Hepatocyte (in vitro differentiated cells): ENCODE data around the gene OSGEP. TPM values are rescaled to one million over a fixed set of nuclear protein-coding genes. Genes with fewer than 3 reads are reported as not detected.

Experiments used
- DNase-seq: peaks from one replicate; pipeline ENCODE4 v3.0.0-alpha.2; 2016; ENCODE audit warnings: low spot score
- H2AFZ ChIP-seq: fragments of 200-600 bp; sonication (generic); 2 replicates; pipeline ENCODE4 v1.6.0; 2016; ENCODE audit warnings: antibody characterized with exemption, mild to moderate bottlenecking
- H3K27ac ChIP-seq: fragments of 200-600 bp; sonication (generic); 2 replicates; pipeline ENCODE4 v1.5.1; 2016; ENCODE audit warnings: mild to moderate bottlenecking
- H3K27me3 ChIP-seq: fragments of 200-600 bp; sonication (generic); 2 replicates; pipeline ENCODE4 v1.6.1; 2016
- H3K36me3 ChIP-seq: fragments of 200-600 bp; sonication (generic); replicated peaks from 2 replicates; pipeline ENCODE4 v1.5.1; 2016; ENCODE audit warnings: low read depth; ENCODE audit not compliant: insufficient read depth
- H3K4me1 ChIP-seq: fragments of 200-600 bp; sonication (generic); 2 replicates; pipeline ENCODE4 v1.5.1; 2016; ENCODE audit warnings: mild to moderate bottlenecking, moderate library complexity; ENCODE audit not compliant: insufficient read depth
- H3K4me2 ChIP-seq: fragments of 200-600 bp; sonication (generic); 2 replicates; pipeline ENCODE4 v1.6.0; 2016
- H3K4me3 ChIP-seq: fragments of 200-600 bp; sonication (generic); 2 replicates; pipeline ENCODE4 v1.5.1; 2016; ENCODE audit warnings: mild to moderate bottlenecking
- H3K79me2 ChIP-seq: fragments of 200-600 bp; sonication (generic); 2 replicates; pipeline ENCODE4 v1.6.0; 2017; ENCODE audit warnings: mild to moderate bottlenecking
- H3K9me2 ChIP-seq: fragments of 200-600 bp; sonication (generic); replicated peaks from 2 replicates; pipeline ENCODE4 v1.6.0; 2017; ENCODE audit warnings: mild to moderate bottlenecking; ENCODE audit not compliant: insufficient read depth
- H3K9me3 ChIP-seq: fragments of 200-600 bp; sonication (generic); 2 replicates; pipeline ENCODE4 v1.5.1; 2016; ENCODE audit warnings: low read depth, mild to moderate bottlenecking
- H4K20me1 ChIP-seq: fragments of 200-600 bp; sonication (generic); 2 replicates; pipeline ENCODE4 v1.6.0; 2016; ENCODE audit warnings: mild to moderate bottlenecking; ENCODE audit not compliant: insufficient read depth, poor library complexity, severe bottlenecking
- EZH2 ChIP-seq: fragments of 200-600 bp; sonication (generic); IDR thresholded peaks from 2 replicates; pipeline ENCODE4 v1.6.1; 2016; ENCODE audit warnings: antibody characterized with exemption, mild to moderate bottlenecking, borderline replicate concordance
- EZH2phosphoT487 ChIP-seq: fragments of 200-600 bp; sonication (generic); IDR thresholded peaks from one replicate; pipeline ENCODE4 v1.6.1; 2018; ENCODE audit warnings: antibody characterized with exemption, mild to moderate bottlenecking, low read depth, moderate library complexity; ENCODE audit not compliant: unreplicated experiment, severe bottlenecking
- WGBS: methylation state at CpG from one replicate; pipeline ENCODE4 v1.1.6; 2016; ENCODE audit warnings: low lambda C conversion rate; ENCODE audit errors: missing lambda C conversion rate; 5-methylcytosine and 5-hydroxymethylcytosine counted together
- polyA plus RNA-seq: library from polyadenylated mRNA; unstranded; fragments of >200 nt; fragmentation: Nextera tagmentation; extraction: Ambion mirVana; gene quantifications from 2 replicates; pipeline ENCODE4 v1.2.1, GENCODE V29; 2016
- total RNA-seq: library from RNA; depleted of rRNA; stranded (reverse); fragments of >200 nt; gene quantifications from 2 replicates; pipeline ENCODE4 v1.2.3, GENCODE V29; 2014
- TF ChIP-seq, protein P1 (sequence below): fragments of 200-600 bp; sonication (generic); IDR thresholded peaks from 2 replicates; pipeline ENCODE4 v1.5.1; 2016; ENCODE audit warnings: antibody characterized with exemption, mild to moderate bottlenecking; ENCODE audit not compliant: poor library complexity

OSGEP gene
- total and polyA plus RNA-seq, 2 experiments from 2014 or later: 36.2 to 60.1 TPM

DNA sequence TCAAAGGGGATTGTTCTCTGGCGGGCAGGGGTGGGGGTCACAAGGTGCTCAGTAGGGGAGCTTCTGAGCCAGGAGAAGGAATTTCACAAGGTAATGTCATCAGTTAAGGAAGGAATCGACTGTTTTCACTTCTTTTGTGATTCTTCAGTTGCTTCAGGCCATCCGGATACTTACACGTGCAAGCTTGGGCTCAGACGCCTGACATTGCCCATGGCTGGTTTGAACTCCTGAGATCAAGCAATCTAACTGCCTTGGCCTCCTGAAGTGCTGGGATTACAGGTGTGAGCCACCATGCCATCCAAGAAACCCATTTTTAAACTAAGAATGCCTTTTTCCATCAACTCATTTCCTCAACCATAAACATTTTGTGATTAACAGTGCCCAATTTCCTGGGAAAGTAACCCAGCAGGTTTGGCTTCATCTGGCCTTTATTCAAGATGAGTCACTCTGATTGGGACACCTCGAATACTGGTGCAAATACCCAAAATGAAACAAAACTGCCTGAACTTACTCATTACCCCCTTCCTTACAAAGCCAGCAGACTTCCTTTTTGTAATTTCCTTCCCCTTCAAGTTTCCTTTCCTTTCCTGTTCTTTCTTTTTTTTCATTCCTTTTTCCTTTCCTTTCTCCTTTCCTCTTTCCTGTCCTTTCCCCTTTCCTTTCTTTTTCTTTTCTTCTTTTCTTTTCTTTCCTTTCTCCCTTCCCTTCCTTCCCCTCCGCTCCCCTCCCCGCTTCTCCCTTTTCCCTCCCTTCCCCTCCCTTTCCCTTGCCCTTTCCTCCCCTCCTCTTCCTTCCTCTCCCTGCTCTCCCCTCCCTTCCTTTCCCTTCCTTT, 40.5 kb upstream of the OSGEP start:
- no peak for DNase-seq
- Histone ChIP-seq H3K27me3 (no peaks in the 10 kb centered on the region), H3K9me3 (no peaks in the 10 kb centered on the region), H3K27ac (no peak overlapping the region), H3K79me2 (no peaks in the 10 kb centered on the region), H3K4me2 (no peak overlapping the region), H3K4me3 (no peak overlapping the region), H2AFZ (no peak overlapping the region), H3K9me2 (no peaks in the 10 kb centered on the region), H3K4me1 (no peaks in the 10 kb centered on the region), H4K20me1 (no peaks in the 10 kb centered on the region), H3K36me3 (no peaks in the 10 kb centered on the region)
- no peak for TF ChIP-seq EZH2phosphoT487
- no peak for TF ChIP-seq EZH2
- TF ChIP-seq, protein P1, sequence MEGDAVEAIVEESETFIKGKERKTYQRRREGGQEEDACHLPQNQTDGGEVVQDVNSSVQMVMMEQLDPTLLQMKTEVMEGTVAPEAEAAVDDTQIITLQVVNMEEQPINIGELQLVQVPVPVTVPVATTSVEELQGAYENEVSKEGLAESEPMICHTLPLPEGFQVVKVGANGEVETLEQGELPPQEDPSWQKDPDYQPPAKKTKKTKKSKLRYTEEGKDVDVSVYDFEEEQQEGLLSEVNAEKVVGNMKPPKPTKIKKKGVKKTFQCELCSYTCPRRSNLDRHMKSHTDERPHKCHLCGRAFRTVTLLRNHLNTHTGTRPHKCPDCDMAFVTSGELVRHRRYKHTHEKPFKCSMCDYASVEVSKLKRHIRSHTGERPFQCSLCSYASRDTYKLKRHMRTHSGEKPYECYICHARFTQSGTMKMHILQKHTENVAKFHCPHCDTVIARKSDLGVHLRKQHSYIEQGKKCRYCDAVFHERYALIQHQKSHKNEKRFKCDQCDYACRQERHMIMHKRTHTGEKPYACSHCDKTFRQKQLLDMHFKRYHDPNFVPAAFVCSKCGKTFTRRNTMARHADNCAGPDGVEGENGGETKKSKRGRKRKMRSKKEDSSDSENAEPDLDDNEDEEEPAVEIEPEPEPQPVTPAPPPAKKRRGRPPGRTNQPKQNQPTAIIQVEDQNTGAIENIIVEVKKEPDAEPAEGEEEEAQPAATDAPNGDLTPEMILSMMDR: no peak
- 70% methylated on average over 6 of the region's 8 CpGs for WGBS

DNA sequence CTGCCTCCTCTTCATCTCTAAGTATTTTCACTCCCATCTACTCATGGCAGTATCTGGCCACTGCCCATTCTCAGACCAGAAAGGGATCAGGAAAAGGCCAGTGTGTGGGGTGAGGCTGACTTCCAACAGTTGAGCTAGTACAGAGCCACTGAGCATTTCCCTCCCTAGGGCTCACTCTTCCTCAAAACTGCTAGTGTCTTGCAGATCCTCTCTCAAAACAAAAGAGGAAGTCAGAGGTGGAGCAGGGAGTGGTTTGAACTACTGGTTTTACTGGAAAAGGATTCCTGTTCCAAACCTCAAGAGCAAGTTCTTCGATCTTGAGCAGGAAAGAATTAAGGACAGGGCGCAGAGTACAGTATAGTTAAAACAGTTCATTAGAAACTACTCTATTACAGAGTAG, 39.0 kb upstream of the OSGEP start:
- no peaks in the 10 kb centered on the region for H3K27me3 ChIP-seq
- no peaks in the 10 kb centered on the region for H3K9me2 ChIP-seq
- no peaks in the 10 kb centered on the region for H3K79me2 ChIP-seq
- H2AFZ ChIP-seq: no peak overlapping the region
- H4K20me1 ChIP-seq: no peaks in the 10 kb centered on the region
- H3K4me3 ChIP-seq: no peak overlapping the region
- H3K27ac ChIP-seq: no peak overlapping the region
- WGBS: 86% methylated on average over 2 of the region's 2 CpGs
- no peaks in the 10 kb centered on the region for H3K36me3 ChIP-seq
- no peak for DNase-seq
- H3K9me3 ChIP-seq: no peaks in the 10 kb centered on the region
- H3K4me2 ChIP-seq: no peak overlapping the region
- TF ChIP-seq EZH2 (no peak), EZH2phosphoT487 (no peak)
- TF ChIP-seq, protein P1: no peak
- H3K4me1 ChIP-seq: no peaks in the 10 kb centered on the region

DNA sequence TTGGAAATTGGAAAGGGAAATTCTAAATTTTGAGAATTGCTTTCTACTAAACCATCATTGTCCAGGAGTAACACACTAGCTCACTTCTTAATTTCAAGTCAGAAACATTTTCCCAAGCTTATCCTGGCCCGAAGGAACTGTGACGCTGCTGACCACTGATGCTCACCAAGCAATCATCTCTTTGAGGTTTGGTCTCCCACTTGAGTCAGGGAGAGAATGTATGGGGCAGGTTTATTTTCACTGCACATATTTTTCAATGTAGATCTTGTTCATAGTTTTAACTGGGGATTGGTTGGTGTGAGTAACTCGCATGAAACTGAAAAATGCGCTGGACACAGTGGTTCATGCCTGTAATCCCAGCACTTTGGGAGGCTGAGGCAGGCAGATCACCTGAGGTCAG, 37.9 kb upstream of the OSGEP start:
- TF ChIP-seq, protein P1: no peak
- TF ChIP-seq EZH2phosphoT487 (no peak), EZH2 (no peak)
- Histone ChIP-seq H3K27ac (no peak overlapping the region), H3K9me2 (no peaks in the 10 kb centered on the region), H3K4me1 (no peaks in the 10 kb centered on the region), H3K27me3 (no peaks in the 10 kb centered on the region), H3K4me2 (no peak overlapping the region), H3K79me2 (no peaks in the 10 kb centered on the region), H2AFZ (no peak overlapping the region), H3K9me3 (no peaks in the 10 kb centered on the region), H4K20me1 (no peaks in the 10 kb centered on the region), H3K36me3 (no peaks in the 10 kb centered on the region), H3K4me3 (no peak overlapping the region)
- WGBS: 97% methylated on average over 4 of the region's 4 CpGs
- DNase-seq: no peak
